GM12892 (cell line): ENCODE measurements around the gene TUBGCP5.

ENCODE experiments used
- POLR2AphosphoS5 ChIP-seq: IDR thresholded peaks from 2 replicates; pipeline ENCODE4 v1.6.1; 2011; ENCODE audit warnings: low read depth, low read length, control low read depth
- TAF1 ChIP-seq: IDR thresholded peaks from 2 replicates; pipeline ENCODE4 v1.6.1; 2011; ENCODE audit warnings: low read depth, mild to moderate bottlenecking, control low read depth, low read length, borderline replicate concordance

- no peak for TF ChIP-seq POLR2AphosphoS5
- no peak for TF ChIP-seq TAF1
Measured at GRCh38 chr15:22968366-22968765, 71.0 kb downstream of the TUBGCP5 start.
